IMR-90 (cell line): ENCODE measurements around the gene TASP1. TPM values are rescaled to one million over a fixed set of nuclear protein-coding genes. Genes with fewer than 3 reads are reported as not detected.

ENCODE experiments used
- ATAC-seq: fragments of 200-7000 bp; cut with Tn5 transposase; 2 replicates; pipeline ENCODE4 v1.9.1; 2020; ENCODE audit warnings: low read depth, mild to moderate bottlenecking, moderate library complexity
- BruUV-seq: library from RNA; stranded (reverse); fragments of 400-500 nt; replicated peaks from 2 replicates; lab custom pipeline; 2021; lab: Mats Ljungman, UMichigan
- CTCF ChIA-PET: fragments of 300-600 bp; formaldehyde crosslinking; extraction: SDS; loops from one replicate; lab custom pipeline; 2021; ENCODE audit warnings: antibody characterized with exemption; lab: Yijun Ruan, JAX
- POLR2A ChIA-PET: fragments of 300-600 bp; sonication (Branson Sonifier 250); formaldehyde crosslinking; loops from one replicate; lab custom pipeline; 2022; ENCODE audit warnings: antibody characterized with exemption; ENCODE audit not compliant: unreplicated experiment; lab: Charles Lee
- DNase-seq: peaks from one replicate; pipeline ENCODE4 v3.0.0; 2013
- H2AFZ ChIP-seq: replicated peaks from 2 replicates; pipeline ENCODE3; 2013; ENCODE audit warnings: low read length, mild to moderate bottlenecking; ENCODE audit not compliant: poor library complexity
- H2AK5ac ChIP-seq: 2 replicates; pipeline ENCODE4 v1.6.1; 2013; ENCODE audit warnings: low read depth, low read length, inconsistent platforms
- H2AK9ac ChIP-seq: replicated peaks from 2 replicates; pipeline ENCODE3; 2013; ENCODE audit warnings: mild to moderate bottlenecking, low read depth, low read length, moderate library complexity; ENCODE audit not compliant: poor library complexity
- H2BK120ac ChIP-seq: 2 replicates; pipeline ENCODE4 v1.6.1; 2013; ENCODE audit warnings: low read depth, low read length, inconsistent platforms
- H2BK15ac ChIP-seq: 3 replicates; pipeline ENCODE4 v1.6.1; 2013; ENCODE audit warnings: low read depth, low read length, inconsistent platforms
- H2BK20ac ChIP-seq: 2 replicates; pipeline ENCODE4 v1.6.1; 2013; ENCODE audit warnings: low read depth, mild to moderate bottlenecking, inconsistent platforms, low read length, moderate library complexity
- H2BK5ac ChIP-seq: 2 replicates; pipeline ENCODE4 v1.6.1; 2013; ENCODE audit warnings: mild to moderate bottlenecking, low read depth, low read length, inconsistent platforms; ENCODE audit not compliant: poor library complexity, severe bottlenecking
- H3K14ac ChIP-seq: replicated peaks from 2 replicates; pipeline ENCODE4 v1.6.1; 2013; ENCODE audit warnings: low read depth, low read length, inconsistent platforms
- H3K18ac ChIP-seq: 2 replicates; pipeline ENCODE4 v1.6.1; 2013; ENCODE audit warnings: low read depth, low read length, control low read depth
- H3K23ac ChIP-seq: 2 replicates; pipeline ENCODE4 v1.6.1; 2013; ENCODE audit warnings: low read depth, low read length, inconsistent platforms
- H3K27ac ChIP-seq: 2 replicates; pipeline ENCODE4 v1.5.1; 2013; ENCODE audit warnings: mild to moderate bottlenecking, control low read depth, low read length; ENCODE audit not compliant: insufficient read depth
- H3K27me3 ChIP-seq: 2 replicates; pipeline ENCODE4 v1.6.1; 2013; ENCODE audit warnings: low read length; ENCODE audit not compliant: control insufficient read depth, insufficient read depth
- H3K36me3 ChIP-seq: 2 replicates; pipeline ENCODE4 v1.6.1; 2013; ENCODE audit warnings: low read length, mixed read lengths; ENCODE audit not compliant: control insufficient read depth, insufficient read depth
- H3K4ac ChIP-seq: 2 replicates; pipeline ENCODE4 v1.6.1; 2013; ENCODE audit warnings: low read depth, low read length, inconsistent platforms
- H3K4me1 ChIP-seq: 2 replicates; pipeline ENCODE4 v1.6.1; 2013; ENCODE audit warnings: low read length, mixed read lengths; ENCODE audit not compliant: control insufficient read depth, insufficient read depth
- H3K4me2 ChIP-seq: 2 replicates; pipeline ENCODE4 v1.6.1; 2013; ENCODE audit warnings: low read depth, mild to moderate bottlenecking, control low read depth, low read length, moderate library complexity
- H3K4me3 ChIP-seq: 2 replicates; pipeline ENCODE4 v1.5.1; 2013; ENCODE audit warnings: low read depth, mild to moderate bottlenecking, control low read depth, low read length, moderate library complexity; ENCODE audit not compliant: insufficient read depth
- H3K56ac ChIP-seq: 2 replicates; pipeline ENCODE4 v1.6.1; 2013; ENCODE audit warnings: low read length, inconsistent platforms; ENCODE audit not compliant: insufficient read depth; ENCODE audit errors: extremely low read depth
- H3K79me1 ChIP-seq, 2 experiments: 2 replicates each; pipeline ENCODE4 v1.6.1; 2013; ENCODE audit warnings: low read length in 2 of 2, inconsistent platforms in 1 of 2, low read depth in 1 of 2
- H3K9ac ChIP-seq: 2 replicates; pipeline ENCODE4 v1.6.1; 2013; ENCODE audit warnings: low read depth, low read length, control low read depth
- H3K9me1 ChIP-seq: 2 replicates; pipeline ENCODE4 v1.6.1; 2013; ENCODE audit warnings: low read length, inconsistent platforms; ENCODE audit not compliant: insufficient read depth
- H3K9me3 ChIP-seq: 2 replicates; pipeline ENCODE4 v1.6.1; 2013; ENCODE audit warnings: low read length; ENCODE audit not compliant: control insufficient read depth, insufficient read depth
- H4K20me1 ChIP-seq: 2 replicates; pipeline ENCODE4 v1.6.1; 2013; ENCODE audit warnings: low read length, inconsistent platforms; ENCODE audit not compliant: insufficient read depth
- H4K5ac ChIP-seq: 2 replicates; pipeline ENCODE4 v1.6.1; 2013; ENCODE audit warnings: mild to moderate bottlenecking, low read depth, low read length, control low read depth
- H4K8ac ChIP-seq, 2 experiments: 2 replicates each; pipeline ENCODE4 v1.6.1; 2013; ENCODE audit warnings: low read depth in 2 of 2, low read length in 2 of 2, control low read depth in 1 of 2, inconsistent platforms in 1 of 2
- H4K91ac ChIP-seq: 2 replicates; pipeline ENCODE4 v1.6.1; 2013; ENCODE audit warnings: low read depth, low read length, inconsistent platforms; ENCODE audit not compliant: insufficient read depth
- CHD1 ChIP-seq: IDR thresholded peaks from 2 replicates; pipeline ENCODE4 v1.6.1; 2012; ENCODE audit warnings: low read depth, low read length, improper control_type of control experiment
- CTCF ChIP-seq: conservative IDR thresholded peaks from 2 replicates; pipeline ENCODE4 v1.5.1; 2012; ENCODE audit warnings: mild to moderate bottlenecking, low read depth, low read length, improper control_type of control experiment
- ELK1 ChIP-seq: fragments of 150-350 bp; IDR thresholded peaks from 2 replicates; pipeline ENCODE4 v1.6.1; 2016; ENCODE audit warnings: low read depth, mild to moderate bottlenecking, low read length, moderate library complexity, borderline replicate concordance
- FOS ChIP-seq: fragments of 150-350 bp; IDR thresholded peaks from 2 replicates; pipeline ENCODE4 v1.6.1; 2016; ENCODE audit warnings: low read depth, low read length
- MAFK ChIP-seq: IDR thresholded peaks from 2 replicates; pipeline ENCODE4 v1.6.1; 2012; ENCODE audit warnings: low read depth, low read length, improper control_type of control experiment
- MAZ ChIP-seq: IDR thresholded peaks from 2 replicates; pipeline ENCODE4 v1.6.1; 2012; ENCODE audit warnings: low read depth, mild to moderate bottlenecking, low read length, improper control_type of control experiment, moderate library complexity, borderline replicate concordance
- RCOR1 ChIP-seq: IDR thresholded peaks from 2 replicates; pipeline ENCODE4 v1.6.1; 2012; ENCODE audit warnings: mild to moderate bottlenecking, low read length, improper control_type of control experiment; ENCODE audit not compliant: insufficient replicate concordance
- SMC3 ChIP-seq: fragments of 150-350 bp; IDR thresholded peaks from 2 replicates; pipeline ENCODE4 v1.6.1; 2016; ENCODE audit warnings: low read depth, mild to moderate bottlenecking, antibody characterized with exemption, low read length, moderate library complexity
- whole genome bisulfite sequencing, 2 experiments: methylation state at CpG; one replicate each; pipeline versions ENCODE4 v1.1.5 to v1.1.7; 2013; ENCODE audit warnings: missing lambda C conversion rate in 2 of 2; ENCODE audit not compliant: insufficient read length in 1 of 2; ENCODE audit errors: extremely low coverage in 2 of 2; 5-methylcytosine and 5-hydroxymethylcytosine counted together
- dilution Hi-C: fragments of 300-500 bp; cut with HindIII; formaldehyde crosslinking; loops from one replicate; pipeline ENCODE4 v1.14.3; 2018; ENCODE audit warnings: low sequenced_read_pairs; ENCODE audit not compliant: unreplicated experiment
- in situ Hi-C: fragments of 300-500 bp; cut with MboI; formaldehyde crosslinking; loops from 3 replicates; pipeline ENCODE4 v1.14.3; 2019; ENCODE audit warnings: low sequenced_read_pairs, inconsistent platforms, mixed read lengths
- intact Hi-C: fragments of 100-400 bp; cut with micrococcal nuclease; formaldehyde crosslinking; loops from 2 replicates; pipeline ENCODE4 v1.10.0; 2022
- polyA plus RNA-seq, 3 experiments: library from polyadenylated mRNA; depleted of rRNA; stranded (reverse); fragments of >200 nt; gene quantifications; 2 replicates each; pipeline ENCODE4 v1.2.3, GENCODE V29; 2012; ENCODE audit warnings: low replicate concordance in 1 of 3
- total RNA-seq: library from RNA; depleted of rRNA; stranded (reverse); fragments of >200 nt; gene quantifications from 2 replicates; pipeline ENCODE4 v1.2.3, GENCODE V29; 2012

Gene TASP1
- total and polyA plus RNA-seq, 2 of the 4 experiments (the other 2 are of a cell fraction) = 3.9 to 7.9 TPM

- no peak for TF ChIP-seq CTCF
- TF ChIP-seq SMC3 = no peak
- no peak for TF ChIP-seq MAZ
Observed at GRCh38 chr20:13412806-13413445, 225.8 kb downstream of the TASP1 start (continued).

- no TSS peak for BruUV-seq
- TF ChIP-seq CTCF (no peak), ELK1 (no peak), CHD1 (no peak), RCOR1 (no peak), MAFK (no peak), FOS (no peak)
- CTCF ChIA-PET = no interaction called here
Observed at GRCh38 chr20:13404293-13404692, 234.4 kb downstream of the TASP1 start.

More at GRCh38 chr20:13404293-13404692, 234.4 kb downstream of the TASP1 start:
- no peak overlapping the region for H2BK15ac ChIP-seq
- no peak overlapping the region for H3K56ac ChIP-seq
- intact Hi-C loops (no loop called here), in situ Hi-C loops (no loop called here), dilution Hi-C loops (no loop called here)
- no peak overlapping the region for H4K5ac ChIP-seq
- H3K36me3 ChIP-seq = no peaks in the 10 kb centered on the region
- no peaks in the 10 kb centered on the region for H3K9me3 ChIP-seq
- no peak overlapping the region for H3K18ac ChIP-seq
- no peak overlapping the region for H2BK5ac ChIP-seq
- no peak overlapping the region for H2AK5ac ChIP-seq
- no peak overlapping the region for H2BK120ac ChIP-seq
- no peak overlapping the region for H2AFZ ChIP-seq
- no peak overlapping the region for H3K4me3 ChIP-seq
- H3K4ac ChIP-seq = no peak overlapping the region
- no peak overlapping the region for H3K27ac ChIP-seq
- no peaks in the 10 kb centered on the region for H3K27me3 ChIP-seq
- H3K9ac ChIP-seq = no peak overlapping the region
- H3K14ac ChIP-seq = no peak overlapping the region
- H2BK20ac ChIP-seq = no peak overlapping the region
- H3K9me1 ChIP-seq = no peaks in the 10 kb centered on the region; the same call in 1 of the 2 replicates
- WGBS, 2 experiments = no CpG with 5 or more reads among the region's 4 CpGs
- POLR2A ChIA-PET = no interaction called here
- no peak overlapping the region for H3K23ac ChIP-seq
- no peaks in the 10 kb centered on the region; the same call in 1 of the 2 replicates for H3K4me1 ChIP-seq
- no peak for ATAC-seq
- no peaks in the 10 kb centered on the region for H4K20me1 ChIP-seq
- H4K8ac ChIP-seq = no peak overlapping the region
- no peak overlapping the region for H2AK9ac ChIP-seq
- H3K4me2 ChIP-seq = no peak overlapping the region
- no peak for DNase-seq
- H3K79me1 ChIP-seq = no peaks in the 10 kb centered on the region
- no peak overlapping the region for H4K91ac ChIP-seq
